ENCODE data around the gene AGFG2.
"Not testable (repeated sequence)": the region's sequence is repeated elsewhere in the genome, so short reads cannot be mapped to it uniquely, and the experiment has no call there.

AGFG2 gene

GRCh38 chr7:100521076-100521475 is 17.9 kb upstream of the AGFG2 start:
- no peak for DNase-seq (ENCODE audit: low read depth)

GRCh38 chr7:100521909-100522593 is 17.0 kb upstream of the AGFG2 start:
- DNase-seq (ENCODE audit: low read depth): not testable (repeated sequence)

- not testable (repeated sequence) for DNase-seq (ENCODE audit: low read depth)
Measured at GRCh38 chr7:100523192-100523591, 15.8 kb upstream of the AGFG2 start.

GRCh38 chr7:100528108-100528866 is 10.7 kb upstream of the AGFG2 start:
- not testable (repeated sequence) for DNase-seq (ENCODE audit: low read depth)

- DNase-seq (ENCODE audit: low read depth): no peak
Measured at GRCh38 chr7:100532165-100533022, 6.6 kb upstream of the AGFG2 start.

GRCh38 chr7:100535982-100536381 is 3.0 kb upstream of the AGFG2 start:
- DNase-seq (ENCODE audit: low read depth): not testable (repeated sequence)

GRCh38 chr7:100536695-100537094 is 2.3 kb upstream of the AGFG2 start:
- not testable (repeated sequence) for DNase-seq (ENCODE audit: low read depth)

- no peak for DNase-seq (ENCODE audit: low read depth)
Measured at GRCh38 chr7:100538348-100538653, 702 bp upstream of the AGFG2 start.

- no peak for DNase-seq (ENCODE audit: low read depth)
Measured at GRCh38 chr7:100539436-100540006, 518 bp downstream of the AGFG2 start.

GRCh38 chr7:100540073-100540723 is 1.2 kb downstream of the AGFG2 start:
- no peak for DNase-seq (ENCODE audit: low read depth)

GRCh38 chr7:100541309-100541708 is 2.3 kb downstream of the AGFG2 start:
- DNase-seq (ENCODE audit: low read depth): not testable (repeated sequence)

- no peak for DNase-seq (ENCODE audit: low read depth)
Measured at GRCh38 chr7:100543586-100543985, 4.6 kb downstream of the AGFG2 start.

- DNase-seq (ENCODE audit: low read depth): no peak
Measured at GRCh38 chr7:100544386-100544785, 5.4 kb downstream of the AGFG2 start.

GRCh38 chr7:100544967-100545359 is 6.0 kb downstream of the AGFG2 start:
- no peak for DNase-seq (ENCODE audit: low read depth)

- peak; percentile 43 for DNase-seq (ENCODE audit: low read depth)
Measured at GRCh38 chr7:100545360-100546128, 6.5 kb downstream of the AGFG2 start.

- DNase-seq (ENCODE audit: low read depth): no peak
Measured at GRCh38 chr7:100546129-100546925, 7.3 kb downstream of the AGFG2 start.

- DNase-seq (ENCODE audit: low read depth): no peak
Measured at GRCh38 chr7:100546926-100547800, 8.2 kb downstream of the AGFG2 start.

- no peak for DNase-seq (ENCODE audit: low read depth)
Measured at GRCh38 chr7:100547872-100548271, 8.9 kb downstream of the AGFG2 start.

GRCh38 chr7:100548446-100548845 is 9.4 kb downstream of the AGFG2 start:
- not testable (repeated sequence) for DNase-seq (ENCODE audit: low read depth)
